ENCODE results near the gene MAP4K5. TPM values are rescaled to one million over a fixed set of nuclear protein-coding genes. Genes with fewer than 3 reads are reported as not detected.

MAP4K5 gene
- total RNA-seq, 1 donor from 2014 or later: 93.1 TPM

GRCh38 chr14:50425816-50426215, 106.6 kb downstream of the MAP4K5 start:
- peak overlapping the region; percentile 86 for H3K27ac Mint-ChIP-seq (ENCODE audit: unreplicated experiment)
- H3K27ac ChIP-seq (ENCODE audit: low read depth, low read length): peak overlapping the region; percentile 51
- peaks cover 3% of the 10 kb centered on the region for H3K36me3 Mint-ChIP-seq (ENCODE audit: low read depth, unreplicated experiment)
- peaks cover 11% of the 10 kb centered on the region for H3K4me1 Mint-ChIP-seq (ENCODE audit: low read depth, unreplicated experiment)
- no peak for FAIRE-seq
- TF ChIP-seq EZH2 (IDR thresholded peaks at IDR 0.05; ENCODE audit: insufficient read depth, low read length) (no peak), CTCF (IDR thresholded peaks at IDR 0.05; ENCODE audit: insufficient read depth, low read depth, low read length) (no peak)
- no peaks in the 10 kb centered on the region for H4K20me1 ChIP-seq (ENCODE audit: insufficient read depth, low read length)
- H3K9me3 Mint-ChIP-seq (ENCODE audit: unreplicated experiment): no peaks in the 10 kb centered on the region
- H3K4me1 ChIP-seq (ENCODE audit: insufficient read depth, low read length): peaks cover 4% of the 10 kb centered on the region
- no peaks in the 10 kb centered on the region for H3K27me3 ChIP-seq (ENCODE audit: insufficient read depth, low read length)
- H2AFZ ChIP-seq (ENCODE audit: low read depth, low read length): no peak overlapping the region
- peak; percentile 88 for DNase-seq (ENCODE audit: low read depth)
- no peaks in the 10 kb centered on the region for H3K27me3 Mint-ChIP-seq (ENCODE audit: low read depth, unreplicated experiment)
- H3K4me3 Mint-ChIP-seq (ENCODE audit: unreplicated experiment): no peak overlapping the region
- H3K79me2 ChIP-seq (ENCODE audit: insufficient read depth, low read length): no peaks in the 10 kb centered on the region
- H3K4me2 ChIP-seq (ENCODE audit: low read length): no peak overlapping the region
- H3K36me3 ChIP-seq (ENCODE audit: insufficient read depth, low read length): peaks cover 29% of the 10 kb centered on the region
- H3K4me3 ChIP-seq (ENCODE audit: insufficient read depth, low read depth, low read length): no peak overlapping the region
- peak overlapping the region; percentile 41 for H3K9ac ChIP-seq (ENCODE audit: low read length)
- H3K9me3 ChIP-seq (ENCODE audit: insufficient read depth, low read depth, low read length): no peaks in the 10 kb centered on the region

- no peak overlapping the region for H3K27ac ChIP-seq (ENCODE audit: low read depth, low read length)
- peaks cover 4% of the 10 kb centered on the region for H3K4me1 ChIP-seq (ENCODE audit: insufficient read depth, low read length)
- no peak overlapping the region for H3K9ac ChIP-seq (ENCODE audit: low read length)
- H3K9me3 ChIP-seq (ENCODE audit: insufficient read depth, low read depth, low read length): no peaks in the 10 kb centered on the region
- Mint-ChIP-seq H3K9me3 (ENCODE audit: unreplicated experiment) (no peaks in the 10 kb centered on the region), H3K36me3 (ENCODE audit: low read depth, unreplicated experiment) (peaks cover 3% of the 10 kb centered on the region), H3K4me1 (ENCODE audit: low read depth, unreplicated experiment) (peaks cover 6% of the 10 kb centered on the region), H3K27ac (ENCODE audit: unreplicated experiment) (no peak overlapping the region), H3K27me3 (ENCODE audit: low read depth, unreplicated experiment) (no peaks in the 10 kb centered on the region), H3K4me3 (ENCODE audit: unreplicated experiment) (no peak overlapping the region)
- no peak for DNase-seq (ENCODE audit: low read depth)
- no peaks in the 10 kb centered on the region for H3K79me2 ChIP-seq (ENCODE audit: insufficient read depth, low read length)
- no peaks in the 10 kb centered on the region for H4K20me1 ChIP-seq (ENCODE audit: insufficient read depth, low read length)
- TF ChIP-seq EZH2 (IDR thresholded peaks at IDR 0.05; ENCODE audit: insufficient read depth, low read length): no peak
- TF ChIP-seq CTCF (IDR thresholded peaks at IDR 0.05; ENCODE audit: insufficient read depth, low read depth, low read length): no peak
- peaks cover 31% of the 10 kb centered on the region for H3K36me3 ChIP-seq (ENCODE audit: insufficient read depth, low read length)
- H2AFZ ChIP-seq (ENCODE audit: low read depth, low read length): no peak overlapping the region
- no peak for FAIRE-seq
- no peak overlapping the region for H3K4me3 ChIP-seq (ENCODE audit: insufficient read depth, low read depth, low read length)
- H3K27me3 ChIP-seq (ENCODE audit: insufficient read depth, low read length): no peaks in the 10 kb centered on the region
- H3K4me2 ChIP-seq (ENCODE audit: low read length): no peak overlapping the region
Measured at GRCh38 chr14:50425105-50425504, 107.3 kb downstream of the MAP4K5 start.

GRCh38 chr14:50423529-50423928, 108.8 kb downstream of the MAP4K5 start:
- Mint-ChIP-seq H3K27me3 (ENCODE audit: low read depth, unreplicated experiment) (no peaks in the 10 kb centered on the region), H3K27ac (ENCODE audit: unreplicated experiment) (no peak overlapping the region), H3K9me3 (ENCODE audit: unreplicated experiment) (no peaks in the 10 kb centered on the region)

More at GRCh38 chr14:50423529-50423928, 108.8 kb downstream of the MAP4K5 start:
- H3K4me2 ChIP-seq (ENCODE audit: low read length): no peak overlapping the region
- no peak for TF ChIP-seq EZH2 (IDR thresholded peaks at IDR 0.05; ENCODE audit: insufficient read depth, low read length)
- no peak for TF ChIP-seq CTCF (IDR thresholded peaks at IDR 0.05; ENCODE audit: insufficient read depth, low read depth, low read length)
- H3K9ac ChIP-seq (ENCODE audit: low read length): no peak overlapping the region
- no peaks in the 10 kb centered on the region for H3K27me3 ChIP-seq (ENCODE audit: insufficient read depth, low read length)
- no peak for FAIRE-seq
- no peaks in the 10 kb centered on the region for H4K20me1 ChIP-seq (ENCODE audit: insufficient read depth, low read length)
- no peaks in the 10 kb centered on the region for H3K79me2 ChIP-seq (ENCODE audit: insufficient read depth, low read length)
- peaks cover 34% of the 10 kb centered on the region for H3K36me3 ChIP-seq (ENCODE audit: insufficient read depth, low read length)
- no peaks in the 10 kb centered on the region for H3K9me3 ChIP-seq (ENCODE audit: insufficient read depth, low read depth, low read length)
- Mint-ChIP-seq H3K36me3 (ENCODE audit: low read depth, unreplicated experiment) (peaks cover 3% of the 10 kb centered on the region), H3K4me1 (ENCODE audit: low read depth, unreplicated experiment) (peaks cover 3% of the 10 kb centered on the region), H3K4me3 (ENCODE audit: unreplicated experiment) (no peak overlapping the region)
- peaks cover 4% of the 10 kb centered on the region for H3K4me1 ChIP-seq (ENCODE audit: insufficient read depth, low read length)
- H3K27ac ChIP-seq (ENCODE audit: low read depth, low read length): no peak overlapping the region
- H2AFZ ChIP-seq (ENCODE audit: low read depth, low read length): no peak overlapping the region
- no peak for DNase-seq (ENCODE audit: low read depth)
- no peak overlapping the region for H3K4me3 ChIP-seq (ENCODE audit: insufficient read depth, low read depth, low read length)

Measured in astrocyte (in vitro differentiated cells and primary cell).